DMS79 treated with DMSO at 0.1 percent for 48 hours (cell line): ENCODE results near the gene LMTK2.

ENCODE experiments used
- DNase-seq: peaks from one replicate; lab custom pipeline; 2025; lab: John Stamatoyannopoulos, UW

The LMTK2 gene

GRCh38 chr7:98234429-98235147 lies 127.9 kb downstream of the LMTK2 start:
- DNase-seq: no peak

GRCh38 chr7:98235901-98236300 lies 129.2 kb downstream of the LMTK2 start:
- no peak for DNase-seq

- no peak for DNase-seq
Observed at GRCh38 chr7:98236355-98237185, 129.9 kb downstream of the LMTK2 start.

- DNase-seq: no peak
Observed at GRCh38 chr7:98238076-98238475, 131.4 kb downstream of the LMTK2 start.

- DNase-seq: no peak
Observed at GRCh38 chr7:98238976-98239375, 132.3 kb downstream of the LMTK2 start.

GRCh38 chr7:98240961-98241673 lies 134.5 kb downstream of the LMTK2 start:
- DNase-seq: no peak

- DNase-seq: no peak
Observed at GRCh38 chr7:98241674-98242241, 135.1 kb downstream of the LMTK2 start.

GRCh38 chr7:98242342-98242741 lies 135.7 kb downstream of the LMTK2 start:
- DNase-seq: no peak

- no peak for DNase-seq
Observed at GRCh38 chr7:98242934-98243333, 136.3 kb downstream of the LMTK2 start.

GRCh38 chr7:98244871-98245270 lies 138.2 kb downstream of the LMTK2 start:
- DNase-seq: no peak

GRCh38 chr7:98248156-98248555 lies 141.5 kb downstream of the LMTK2 start:
- DNase-seq: no peak

GRCh38 chr7:98249106-98249505 lies 142.4 kb downstream of the LMTK2 start:
- DNase-seq: no peak

GRCh38 chr7:98250789-98251188 lies 144.1 kb downstream of the LMTK2 start:
- DNase-seq: no peak

GRCh38 chr7:98251231-98251600 lies 144.6 kb downstream of the LMTK2 start:
- DNase-seq: no peak

- peak; percentile 89 for DNase-seq
Observed at GRCh38 chr7:98251601-98252424, 145.2 kb downstream of the LMTK2 start, which contains the start of gene TECPR1. TECPR1 (minus strand) TSS chr7:98252232; CDS start chr7:98246146, 6,086 bp downstream.

- no peak for DNase-seq
Observed at GRCh38 chr7:98252425-98253054, 145.9 kb downstream of the LMTK2 start.

GRCh38 chr7:98254516-98254915 lies 147.9 kb downstream of the LMTK2 start:
- DNase-seq: no peak

- no peak for DNase-seq
Observed at GRCh38 chr7:98254951-98255610, 148.4 kb downstream of the LMTK2 start.

GRCh38 chr7:98256431-98256830 lies 149.8 kb downstream of the LMTK2 start:
- DNase-seq: no peak

GRCh38 chr7:98257701-98258100 lies 151.0 kb downstream of the LMTK2 start:
- DNase-seq: no peak
